ENCODE measurements around the gene SLC46A3. TPM values are rescaled to one million over a fixed set of nuclear protein-coding genes. Genes with fewer than 3 reads are reported as not detected.

Gene SLC46A3
- total and polyA plus RNA-seq, 2 donors (not counting 1 experiment from before 2014, with no cell fraction given) = 13.1 to 19.0 TPM

DNA sequence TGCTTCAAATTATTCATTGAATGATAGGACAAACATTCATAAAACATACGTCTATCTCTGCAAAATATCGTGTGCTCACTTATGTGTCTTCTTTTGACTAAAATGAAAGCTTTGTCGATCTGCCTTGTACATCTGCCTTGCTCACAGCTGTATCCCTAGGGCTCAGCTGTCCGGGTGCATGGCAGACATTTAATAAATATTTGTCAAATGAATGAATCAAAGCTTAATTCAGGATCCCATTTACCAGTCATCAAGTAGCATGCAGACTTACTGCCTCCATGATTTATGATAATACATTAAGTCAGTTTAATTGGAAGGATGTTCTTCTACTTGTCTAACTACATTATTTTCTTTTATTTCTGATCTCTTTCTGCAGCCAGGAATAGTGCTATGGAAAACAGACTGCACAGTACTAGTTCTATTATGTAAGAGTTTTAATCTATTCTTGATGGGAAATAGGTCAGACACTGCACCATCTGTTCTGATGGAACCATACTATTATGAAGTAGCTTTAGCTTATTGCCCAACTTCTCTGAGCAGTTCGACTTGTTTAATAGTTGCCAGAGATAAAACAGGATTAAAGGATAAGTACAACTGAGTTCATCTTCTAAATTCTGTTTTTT, 13.2 kb downstream of the SLC46A3 start:
- peaks cover 7 to 8% of the 10 kb centered on the region in 2 donors for H3K4me1 ChIP-seq (ENCODE audit: control insufficient read depth in 2 of 2, insufficient read depth in 2 of 2, low read length in 2 of 2)

DNA sequence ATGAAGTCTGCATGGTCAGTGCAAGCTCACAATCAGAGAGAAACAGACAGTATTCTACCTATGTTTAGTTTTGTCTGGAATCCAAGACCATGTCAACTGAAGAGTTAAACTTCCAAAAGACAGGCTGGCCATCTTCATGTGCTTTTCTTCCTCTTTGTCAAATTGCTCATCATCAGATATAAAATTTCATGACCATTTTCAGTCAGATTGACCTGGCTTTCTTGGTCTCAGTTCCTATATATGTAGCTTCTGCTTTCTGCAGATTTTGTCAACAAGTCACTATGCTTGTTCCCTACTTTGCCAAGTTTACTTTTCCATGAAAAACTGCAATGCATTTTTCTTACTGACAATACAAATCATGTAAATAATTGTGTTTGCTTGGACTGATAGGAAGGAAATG, 13.9 kb downstream of the SLC46A3 start:
- no peak overlapping the region for H3K27ac ChIP-seq (ENCODE audit: low read length in 2 of 2)
- ChIA-PET POLR2A (no interaction called here), CTCF (interaction anchor here (1.0 kb wide), 1 partner anchor 46 kb away, joined by 4 read pairs; the partner anchor contains the start of gene POMP)
- H3K4me2 ChIP-seq (replicated peaks; ENCODE audit: low read depth, low read length, poor library complexity, severe bottlenecking) = no peak overlapping the region
- H3K9ac ChIP-seq (ENCODE audit: low read length) = no peak overlapping the region
- no peaks in the 10 kb centered on the region for H3K9me3 Mint-ChIP-seq (ENCODE audit: insufficient read depth)
- no peaks in the 10 kb centered on the region for H3K9me3 ChIP-seq (ENCODE audit: control extremely low read depth in 1 of 3, control insufficient read depth in 2 of 3, insufficient read depth in 1 of 3, low read length in 2 of 3)
- intact Hi-C loops (cut with micrococcal nuclease) = no loop called here
- no peaks in the 10 kb centered on the region for H3K27me3 Mint-ChIP-seq
- DNase-seq (no peak), ATAC-seq (ENCODE audit: low read depth) (no peak)
- H3K79me2 ChIP-seq (ENCODE audit: control insufficient read depth, insufficient read depth, low read length) = no peaks in the 10 kb centered on the region
- H3K4me3 Mint-ChIP-seq = no peak overlapping the region
- no peaks in the 10 kb centered on the region for H3K27me3 ChIP-seq (replicated peaks in 1 of 4; ENCODE audit: control extremely low read depth in 1 of 4, control insufficient read depth in 3 of 4, insufficient read depth in 4 of 4, low read length in 3 of 4)
- H4K20me1 ChIP-seq (ENCODE audit: control insufficient read depth, insufficient read depth, low read length, poor library complexity, severe bottlenecking) = no peaks in the 10 kb centered on the region
- no peak overlapping the region for H3K27ac Mint-ChIP-seq
- H3K36me3 ChIP-seq (replicated peaks in 1 of 2; ENCODE audit: control extremely low read depth in 1 of 2, control insufficient read depth in 1 of 2, extremely low read depth in 1 of 2, insufficient read depth in 2 of 2, low read length in 1 of 2) = peaks cover 21 to 62% of the 10 kb centered on the region in 2 experiments
- H3K4me1 Mint-ChIP-seq = peaks cover 19% of the 10 kb centered on the region
- no peak overlapping the region for H3K4me3 ChIP-seq (ENCODE audit: control extremely low read depth in 1 of 5, extremely low read depth in 1 of 5, insufficient read depth in 1 of 5, low read depth in 2 of 5, low read length in 4 of 5)
- peaks cover 7 to 8% of the 10 kb centered on the region in 2 donors for H3K4me1 ChIP-seq (ENCODE audit: control insufficient read depth in 2 of 2, insufficient read depth in 2 of 2, low read length in 2 of 2)
- no peak overlapping the region for H2AFZ ChIP-seq (ENCODE audit: insufficient read depth, low read depth, low read length, poor library complexity, severe bottlenecking)
- TF ChIP-seq EZH2 (IDR thresholded peaks at IDR 0.05; ENCODE audit: borderline replicate concordance, insufficient read depth, low read depth, low read length, poor library complexity, severe bottlenecking) = no peak
- TF ChIP-seq, protein P1, sequence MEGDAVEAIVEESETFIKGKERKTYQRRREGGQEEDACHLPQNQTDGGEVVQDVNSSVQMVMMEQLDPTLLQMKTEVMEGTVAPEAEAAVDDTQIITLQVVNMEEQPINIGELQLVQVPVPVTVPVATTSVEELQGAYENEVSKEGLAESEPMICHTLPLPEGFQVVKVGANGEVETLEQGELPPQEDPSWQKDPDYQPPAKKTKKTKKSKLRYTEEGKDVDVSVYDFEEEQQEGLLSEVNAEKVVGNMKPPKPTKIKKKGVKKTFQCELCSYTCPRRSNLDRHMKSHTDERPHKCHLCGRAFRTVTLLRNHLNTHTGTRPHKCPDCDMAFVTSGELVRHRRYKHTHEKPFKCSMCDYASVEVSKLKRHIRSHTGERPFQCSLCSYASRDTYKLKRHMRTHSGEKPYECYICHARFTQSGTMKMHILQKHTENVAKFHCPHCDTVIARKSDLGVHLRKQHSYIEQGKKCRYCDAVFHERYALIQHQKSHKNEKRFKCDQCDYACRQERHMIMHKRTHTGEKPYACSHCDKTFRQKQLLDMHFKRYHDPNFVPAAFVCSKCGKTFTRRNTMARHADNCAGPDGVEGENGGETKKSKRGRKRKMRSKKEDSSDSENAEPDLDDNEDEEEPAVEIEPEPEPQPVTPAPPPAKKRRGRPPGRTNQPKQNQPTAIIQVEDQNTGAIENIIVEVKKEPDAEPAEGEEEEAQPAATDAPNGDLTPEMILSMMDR (IDR thresholded peaks at IDR 0.05) = no peak

More for the DNA sequence above, 13.2 kb downstream of the SLC46A3 start:
- H3K9me3 ChIP-seq (ENCODE audit: control extremely low read depth in 1 of 3, control insufficient read depth in 2 of 3, insufficient read depth in 1 of 3, low read length in 2 of 3) = no peaks in the 10 kb centered on the region
- no peaks in the 10 kb centered on the region for H4K20me1 ChIP-seq (ENCODE audit: control insufficient read depth, insufficient read depth, low read length, poor library complexity, severe bottlenecking)
- no peaks in the 10 kb centered on the region for H3K79me2 ChIP-seq (ENCODE audit: control insufficient read depth, insufficient read depth, low read length)
- ChIA-PET CTCF (interaction anchor here (1.0 kb wide), 1 partner anchor 47 kb away, joined by 4 read pairs; the partner anchor contains the start of gene POMP), POLR2A (no interaction called here)
- intact Hi-C loops (cut with micrococcal nuclease) = no loop called here
- DNase-seq = no peak
- H3K27me3 Mint-ChIP-seq = no peaks in the 10 kb centered on the region
- TF ChIP-seq, protein P1 (IDR thresholded peaks at IDR 0.05) = no peak
- no peak for TF ChIP-seq EZH2 (IDR thresholded peaks at IDR 0.05; ENCODE audit: borderline replicate concordance, insufficient read depth, low read depth, low read length, poor library complexity, severe bottlenecking)
- no peak overlapping the region for H3K9ac ChIP-seq (ENCODE audit: low read length)
- H3K27ac Mint-ChIP-seq = no peak overlapping the region
- peaks cover 18 to 56% of the 10 kb centered on the region in 2 experiments for H3K36me3 ChIP-seq (replicated peaks in 1 of 2; ENCODE audit: control extremely low read depth in 1 of 2, control insufficient read depth in 1 of 2, extremely low read depth in 1 of 2, insufficient read depth in 2 of 2, low read length in 1 of 2)
- H3K27me3 ChIP-seq (replicated peaks in 1 of 4; ENCODE audit: control extremely low read depth in 1 of 4, control insufficient read depth in 3 of 4, insufficient read depth in 4 of 4, low read length in 3 of 4) = no peaks in the 10 kb centered on the region
- no peak overlapping the region for H3K4me3 Mint-ChIP-seq
- H3K27ac ChIP-seq (ENCODE audit: low read length in 2 of 2) = no peak overlapping the region
- WGBS (ENCODE audit: insufficient coverage) = 100% methylated on average over 3 of the region's 5 CpGs
- ATAC-seq (ENCODE audit: low read depth) = no peak
- no peak overlapping the region for H2AFZ ChIP-seq (ENCODE audit: insufficient read depth, low read depth, low read length, poor library complexity, severe bottlenecking)
- no peak overlapping the region for H3K4me3 ChIP-seq (ENCODE audit: control extremely low read depth in 1 of 5, extremely low read depth in 1 of 5, insufficient read depth in 1 of 5, low read depth in 2 of 5, low read length in 4 of 5)
- H3K4me2 ChIP-seq (replicated peaks; ENCODE audit: low read depth, low read length, poor library complexity, severe bottlenecking) = no peak overlapping the region
- H3K9me3 Mint-ChIP-seq (ENCODE audit: insufficient read depth) = no peaks in the 10 kb centered on the region
- peaks cover 19% of the 10 kb centered on the region for H3K4me1 Mint-ChIP-seq
